Ovary (tissue), 9 donors: ENCODE results near the gene KIF15. TPM values are rescaled to one million over a fixed set of nuclear protein-coding genes. Genes with fewer than 3 reads are reported as not detected.
"Not testable (repeated sequence)": the region's sequence is repeated elsewhere in the genome, so short reads cannot be mapped to it uniquely, and the experiment has no call there.

Source experiments
- DNase-seq, 5 donors: peaks; one replicate each; pipeline ENCODE4 v3.0.0-alpha.2; 2019 to 2020
- H3K27ac ChIP-seq, 2 donors: fragments of 200-600 bp; one replicate each; pipeline versions ENCODE4 v1.5.1 to v1.8.0; 2019 to 2022
- H3K27me3 ChIP-seq: fragments of 200-600 bp; one replicate; pipeline ENCODE4 v1.8.0; 2022
- H3K36me3 ChIP-seq: fragments of 200-600 bp; sonication (generic); one replicate; pipeline ENCODE4 v1.5.1; 2019
- H3K4me1 ChIP-seq: one replicate; pipeline ENCODE4 v1.8.1; 2013; ENCODE audit warnings: mild to moderate bottlenecking, moderate library complexity; ENCODE audit not compliant: insufficient read depth
- H3K4me3 ChIP-seq: fragments of 200-600 bp; sonication (generic); one replicate; pipeline ENCODE4 v1.5.1; 2017
- H3K9me3 ChIP-seq, 2 donors: fragments of 200-600 bp in 1 of 2; sonication (generic) in 1 of 2; one replicate each; pipeline versions ENCODE4 v1.5.1 to v1.8.1; 2013 to 2019; ENCODE audit warnings: mild to moderate bottlenecking in 1 of 2, moderate library complexity in 1 of 2
- CTCF ChIP-seq, 3 donors: fragments of 450-650 bp in 2 of 3; fragments of 200-600 bp in 1 of 3; IDR thresholded peaks; one replicate each; pipeline versions ENCODE4 v1.5.1 to v1.8.0; 2016 to 2022; ENCODE audit warnings: antibody characterized with exemption in 3 of 3, mild to moderate bottlenecking in 1 of 3
- EP300 ChIP-seq: sonication (generic); formaldehyde crosslinking; IDR thresholded peaks from one replicate; pipeline ENCODE4 v1.6.1; 2017; ENCODE audit warnings: antibody characterized with exemption
- POLR2A ChIP-seq: fragments of 450-650 bp; IDR thresholded peaks from one replicate; pipeline ENCODE4 v1.6.1; 2017; ENCODE audit warnings: antibody characterized with exemption, mild to moderate bottlenecking, moderate library complexity
- WGBS, 3 donors: extraction: QIAGEN DNeasy Blood & Tissue Kit in 1 of 3; methylation state at CpG; one replicate each; pipeline versions ENCODE4 v1.1.5 to v1.1.7; 2013 to 2017; 5-methylcytosine and 5-hydroxymethylcytosine counted together
- intact Hi-C, 4 donors: fragments of 100-400 bp; cut with DNase I; formaldehyde crosslinking; loops; one replicate each; pipeline versions ENCODE4 v1.11.0 to v1.15.1; 2022 to 2023
- polyA plus RNA-seq, 2 donors: library from polyadenylated mRNA; stranded (reverse); fragments of 200-250 nt in 1 of 2; fragments of 350-450 nt in 1 of 2; fragmentation: Illumina TruSeq in 1 of 2; extraction: RNeasy Lipid Tissue Mini Kit (QIAGEN cat#74804) in 1 of 2; gene quantifications; one replicate each; pipeline ENCODE4 v1.2.3, GENCODE V29; 2013 to 2014
- total RNA-seq, 7 donors: library from RNA; depleted of rRNA in 2 of 7; stranded (reverse); fragments of >200 nt in 2 of 7; fragmentation: NEBNext Ultra II Directional in 3 of 7; extraction: Animal tissue kit (Norgen Biotek cat#: 25700) in 3 of 7; gene quantifications; one replicate each; pipeline versions ENCODE4 v1.1.0 to v1.2.4, GENCODE V29; 2016 to 2023
- donor health status: DM: no; HTN: no; CAD: no; lungs with moderate emphysema.
- donor health status: DM: no; HTN: no; CAD: no.
- donor health status: Bipolar disorder and iron deficiency.
- donor health status: DM: yes; HTN: yes; CAD: no.
- donor health status: DM: no; HTN: no; CAD: no.
- donor health status: DM: yes; HTN: yes; CAD: no.

The KIF15 gene
- total and polyA plus RNA-seq, 9 donors: 0.15 to 0.99 (median 0.33) TPM; not detected in 1

DNA sequence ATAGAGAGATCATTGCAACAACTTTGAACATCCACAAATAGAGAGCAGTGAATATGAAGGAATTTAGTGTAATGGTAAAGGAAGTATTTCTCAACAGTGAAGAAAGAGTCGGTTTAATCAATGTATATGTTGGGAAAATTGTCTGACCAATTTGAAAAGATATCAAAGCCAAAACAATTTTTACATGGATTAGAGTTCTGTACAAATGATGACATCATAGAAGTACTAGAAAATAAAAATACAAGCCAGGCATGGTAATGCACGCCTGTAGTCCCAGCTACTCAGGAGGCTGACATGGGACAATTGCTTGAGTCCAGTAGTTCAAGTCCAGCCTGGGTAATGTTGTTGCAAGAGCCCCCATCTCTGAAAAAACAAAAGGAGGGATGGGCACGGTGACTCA is 74.1 kb downstream of the KIF15 start:
- H3K4me3 ChIP-seq: no peak overlapping the region
- no peaks in the 10 kb centered on the region for H3K36me3 ChIP-seq
- TF ChIP-seq CTCF (IDR thresholded peaks at IDR 0.05) (no peak), POLR2A (no peak), EP300 (no peak)
- intact Hi-C loops: no loop called here
- no peaks in the 10 kb centered on the region for H3K27me3 ChIP-seq
- no peaks in the 10 kb centered on the region for H3K9me3 ChIP-seq
- WGBS, 3 donors: 94 to 96% (median 96%) methylated on average over 3 of the region's 3 CpGs
- no peak for DNase-seq
- no peak overlapping the region for H3K27ac ChIP-seq
- no peaks in the 10 kb centered on the region for H3K4me1 ChIP-seq

DNA sequence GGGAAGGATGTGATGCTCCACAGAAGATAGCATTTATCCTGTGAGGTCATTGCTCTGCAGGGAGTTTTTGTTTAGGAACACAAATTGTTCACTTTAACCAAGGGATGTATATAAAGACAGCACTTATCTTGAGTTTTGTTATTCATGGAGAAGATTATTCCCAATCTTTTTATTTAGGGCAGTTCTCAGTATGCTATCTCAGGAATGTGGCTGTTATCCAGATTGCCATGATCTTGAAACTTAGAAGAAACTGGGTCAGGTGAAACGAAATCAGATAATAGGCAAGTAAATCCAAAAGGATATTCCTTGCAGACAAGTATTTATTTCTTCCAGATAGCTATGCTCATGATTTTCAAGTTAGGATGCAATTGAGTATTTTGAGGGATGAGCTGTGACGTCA is 80.8 kb downstream of the KIF15 start:
- no peak for TF ChIP-seq EP300
- TF ChIP-seq CTCF (IDR thresholded peaks at IDR 0.05): no peak
- no peak for TF ChIP-seq POLR2A
- intact Hi-C loops: no loop called here
- no peaks in the 10 kb centered on the region for H3K9me3 ChIP-seq
- H3K4me1 ChIP-seq: peaks cover 6% of the 10 kb centered on the region
- H3K36me3 ChIP-seq: no peaks in the 10 kb centered on the region
- no peak for DNase-seq
- no peak overlapping the region for H3K4me3 ChIP-seq
- H3K27ac ChIP-seq: no peak overlapping the region
- whole genome bisulfite sequencing, 3 donors: 77 to 81% (median 78%) methylated on average over 2 of the region's 2 CpGs
- no peaks in the 10 kb centered on the region for H3K27me3 ChIP-seq

- Histone ChIP-seq H3K36me3 (no peaks in the 10 kb centered on the region), H3K9me3 (no peaks in the 10 kb centered on the region), H3K27ac (no peak overlapping the region), H3K27me3 (no peaks in the 10 kb centered on the region), H3K4me1 (peaks cover 6% of the 10 kb centered on the region), H3K4me3 (no peak overlapping the region)
- TF ChIP-seq CTCF (IDR thresholded peaks at IDR 0.05): no peak
- no peak for TF ChIP-seq POLR2A
- TF ChIP-seq EP300: no peak
- WGBS, 3 donors: 43 to 44% (median 43%) methylated on average over 7 of the region's 7 CpGs
- peak in 1 of 5 donors; percentile 15 for DNase-seq
- intact Hi-C loops: no loop called here
These were observed 84.2 kb downstream of the KIF15 start for GRCh38 chr3:44845528-44846520.

DNA sequence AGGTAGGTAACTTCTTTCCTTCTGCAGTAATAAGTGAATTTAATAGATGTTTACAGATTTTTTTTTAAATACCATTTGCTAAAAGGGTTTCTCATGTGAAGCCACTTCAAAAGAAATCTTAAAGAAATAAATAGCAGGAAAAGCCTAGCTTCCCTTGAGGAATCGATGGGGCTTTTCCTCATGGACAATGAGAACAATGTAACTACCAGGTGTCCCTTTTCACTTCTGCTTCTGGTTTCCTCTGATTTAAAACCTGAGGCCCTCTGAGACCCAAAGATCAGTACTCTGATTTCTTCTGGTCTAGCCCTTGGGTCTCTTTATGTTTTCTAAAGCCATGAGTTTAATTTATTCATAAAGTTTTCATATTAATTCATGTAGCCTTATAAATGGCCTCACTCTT is 87.0 kb downstream of the KIF15 start:
- WGBS, 3 donors: 82 to 95% (median 87%) methylated on average over 1 of the region's 1 CpG
- Histone ChIP-seq H3K4me3 (no peak overlapping the region), H3K4me1 (peaks cover 6% of the 10 kb centered on the region), H3K27ac (no peak overlapping the region), H3K36me3 (no peaks in the 10 kb centered on the region), H3K27me3 (no peaks in the 10 kb centered on the region), H3K9me3 (no peaks in the 10 kb centered on the region)
- no peak for DNase-seq
- TF ChIP-seq CTCF (IDR thresholded peaks at IDR 0.05): no peak
- intact Hi-C loops: no loop called here

DNA sequence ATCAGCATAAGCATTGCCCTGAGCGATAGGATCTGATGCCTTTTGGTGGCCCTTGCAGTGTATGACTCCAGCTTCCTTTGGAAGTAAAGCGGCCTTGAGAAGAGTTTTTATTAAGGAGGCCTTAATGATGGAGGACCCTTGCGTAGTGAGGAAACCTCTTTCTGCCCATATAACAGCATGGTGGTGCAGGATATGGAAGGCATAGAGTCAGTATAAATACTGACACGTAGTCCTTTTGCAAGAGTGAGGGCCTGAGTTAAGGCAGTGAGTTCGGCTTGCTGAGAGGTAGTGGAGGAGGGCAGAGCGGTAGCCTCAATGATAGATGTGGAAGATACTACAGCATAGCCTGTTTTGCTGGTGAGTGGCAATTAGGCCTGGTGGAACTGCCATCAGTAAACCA is 95.1 kb downstream of the KIF15 start:
- H3K4me1 ChIP-seq, DNase-seq, H3K9me3 ChIP-seq, H3K27ac ChIP-seq, H3K27me3 ChIP-seq, H3K36me3 ChIP-seq, intact Hi-C loops, H3K4me3 ChIP-seq: not testable (repeated sequence)
- WGBS, 3 donors: 96 to 97% (median 97%) methylated on average over 6 of the region's 6 CpGs
